OCI-LY3 (cell line): ENCODE data around the gene MAPT.

Source experiments
- CTCF ChIP-seq: fragments of 200-600, 300-600 bp; sonication (generic); IDR thresholded peaks from 2 replicates; pipeline ENCODE4 v1.5.1; 2014; ENCODE audit warnings: antibody characterized with exemption, low read length, low read depth
- EZH2phosphoT487 ChIP-seq: fragments of 200-600 bp; shearing (Covaris generic); IDR thresholded peaks from 2 replicates; pipeline ENCODE4 v1.6.1; 2018; ENCODE audit warnings: antibody characterized with exemption, mixed run types, low read depth

GRCh38 chr17:46009681-46010596, 115.6 kb downstream of the MAPT start:
- TF ChIP-seq CTCF: no peak
- TF ChIP-seq EZH2phosphoT487: no peak
